ENCODE results near the gene IRX1.

Gene IRX1

GRCh38 chr5:3595006-3595961, at the start of gene IRX1:
Gene IRX1, plus strand, starts transcription at chr5:3595832. Its CDS starts 274 bp downstream, at chr5:3596106.
- DNase-seq (ENCODE audit: low read depth in 2 of 2, low spot score in 1 of 2), result no peak

- DNase-seq (ENCODE audit: low read depth in 2 of 2, low spot score in 1 of 2), result no peak
Observed at GRCh38 chr5:3546028-3546427, 49.6 kb upstream of the IRX1 start.

GRCh38 chr5:3564116-3564515, 31.5 kb upstream of the IRX1 start:
- no peak for DNase-seq (ENCODE audit: low read depth in 2 of 2, low spot score in 1 of 2)

GRCh38 chr5:3564827-3565518, 30.7 kb upstream of the IRX1 start:
- DNase-seq (ENCODE audit: low read depth in 2 of 2, low spot score in 1 of 2), result no peak

GRCh38 chr5:3584724-3585531, 10.7 kb upstream of the IRX1 start:
- DNase-seq (ENCODE audit: low read depth in 2 of 2, low spot score in 1 of 2), result no peak

GRCh38 chr5:3590161-3590966, 5.3 kb upstream of the IRX1 start:
- no peak for DNase-seq (ENCODE audit: low read depth in 2 of 2, low spot score in 1 of 2)

GRCh38 chr5:3590967-3591900, 4.4 kb upstream of the IRX1 start:
- DNase-seq (ENCODE audit: low read depth in 2 of 2, low spot score in 1 of 2), result no peak

- no peak for DNase-seq (ENCODE audit: low read depth in 2 of 2, low spot score in 1 of 2)
Observed at GRCh38 chr5:3592298-3592697, 3.3 kb upstream of the IRX1 start.

GRCh38 chr5:3593771-3594509, 1.7 kb upstream of the IRX1 start:
- DNase-seq (ENCODE audit: low read depth in 2 of 2, low spot score in 1 of 2), result no peak

- DNase-seq (ENCODE audit: low read depth in 2 of 2, low spot score in 1 of 2), result no peak
Observed at GRCh38 chr5:3594510-3595005, 1.1 kb upstream of the IRX1 start.

GRCh38 chr5:3596261-3596825, 711 bp downstream of the IRX1 start:
- DNase-seq (ENCODE audit: low read depth in 2 of 2, low spot score in 1 of 2), result no peak

- no peak for DNase-seq (ENCODE audit: low read depth in 2 of 2, low spot score in 1 of 2)
Observed at GRCh38 chr5:3596857-3597166, 1.2 kb downstream of the IRX1 start.

- no peak for DNase-seq (ENCODE audit: low read depth in 2 of 2, low spot score in 1 of 2)
Observed at GRCh38 chr5:3597167-3598007, 1.8 kb downstream of the IRX1 start.

- DNase-seq (ENCODE audit: low read depth in 2 of 2, low spot score in 1 of 2), result no peak
Observed at GRCh38 chr5:3598207-3598606, 2.6 kb downstream of the IRX1 start.

GRCh38 chr5:3598769-3599211, 3.2 kb downstream of the IRX1 start:
- no peak for DNase-seq (ENCODE audit: low read depth in 2 of 2, low spot score in 1 of 2)

GRCh38 chr5:3599226-3600105, 3.8 kb downstream of the IRX1 start:
- no peak for DNase-seq (ENCODE audit: low read depth in 2 of 2, low spot score in 1 of 2)

All from stimulated activated CD8-positive, alpha-beta memory T cell treated with anti-CD3 and anti-CD28 coated beads, Interleukin-4, amount 100 ng/mL, for 1 hour (primary cell).